GM06990 (cell line): ENCODE data around the gene MS4A4E.
"Not testable (repeated sequence)": the region's sequence is repeated elsewhere in the genome, so short reads cannot be mapped to it uniquely, and the experiment has no call there.

Experiments used
- DNase-seq: peaks from one replicate; pipeline ENCODE4 v3.0.0-alpha.2; 2011; ENCODE audit not compliant: insufficient read length; ENCODE audit errors: extremely low read depth
- H3K27me3 ChIP-seq: replicated peaks from 2 replicates; pipeline ENCODE4 v1.6.0; 2011; ENCODE audit warnings: low read length; ENCODE audit not compliant: control insufficient read depth, insufficient read depth
- H3K36me3 ChIP-seq: 2 replicates; pipeline ENCODE4 v1.5.1; 2011; ENCODE audit warnings: low read length; ENCODE audit not compliant: control insufficient read depth, insufficient read depth
- H3K4me3 ChIP-seq: replicated peaks from 2 replicates; pipeline ENCODE4 v1.5.1; 2011; ENCODE audit warnings: low read depth, mild to moderate bottlenecking, control low read depth, low read length
- CTCF ChIP-seq: IDR thresholded peaks from 2 replicates; pipeline ENCODE4 v1.5.1; 2011; ENCODE audit warnings: low read length, control low read depth, mild to moderate bottlenecking, inconsistent platforms; ENCODE audit not compliant: insufficient read depth, poor library complexity, severe bottlenecking

Gene MS4A4E

GRCh38 chr11:60211206-60211605 is 31.7 kb downstream of the MS4A4E start:
- no peak for DNase-seq
- H3K4me3 ChIP-seq: no peak overlapping the region
- TF ChIP-seq CTCF: no peak
- no peaks in the 10 kb centered on the region for H3K36me3 ChIP-seq
- H3K27me3 ChIP-seq: no peaks in the 10 kb centered on the region

DNA sequence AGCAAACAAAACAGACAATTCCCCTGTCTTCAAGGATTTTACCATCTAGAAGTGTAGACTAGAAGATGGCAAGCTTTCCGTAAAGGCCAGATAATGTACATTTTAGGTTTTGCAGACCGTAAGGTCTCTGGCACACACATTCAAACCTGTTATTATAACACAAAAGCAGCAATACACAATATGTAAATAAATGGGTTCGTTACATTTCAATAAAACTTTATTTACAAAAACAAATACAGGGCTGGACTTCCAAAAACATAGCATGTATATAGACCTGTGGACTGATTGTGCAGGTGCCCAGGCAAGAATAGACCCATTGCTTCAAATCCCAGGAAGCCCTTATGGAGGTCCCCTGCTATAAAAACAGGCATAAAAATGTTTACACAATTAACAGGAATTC is 33.0 kb downstream of the MS4A4E start:
- no peak for DNase-seq
- no peak overlapping the region for H3K4me3 ChIP-seq
- H3K27me3 ChIP-seq: no peaks in the 10 kb centered on the region
- H3K36me3 ChIP-seq: no peaks in the 10 kb centered on the region
- no peak for TF ChIP-seq CTCF

DNA sequence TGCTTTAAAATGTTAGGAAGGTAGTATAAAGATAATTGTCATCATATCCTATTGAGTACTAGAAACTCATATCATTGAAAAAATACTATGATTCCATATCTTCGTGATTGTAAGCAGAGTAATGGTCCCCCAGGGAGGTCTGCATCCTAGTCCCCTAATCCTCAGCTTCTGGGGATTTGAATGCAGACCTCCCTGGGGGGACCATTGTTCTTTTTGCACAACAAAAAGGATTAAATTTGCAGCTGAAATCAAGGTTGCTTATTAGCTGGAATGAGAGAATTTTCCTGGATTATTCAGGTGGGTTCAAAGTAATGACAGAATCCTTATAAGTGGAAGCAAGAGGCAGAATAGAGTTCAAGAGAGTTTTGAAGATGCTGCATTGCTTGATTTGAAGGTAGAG is 34.0 kb downstream of the MS4A4E start:
- Histone ChIP-seq H3K36me3 (no peaks in the 10 kb centered on the region), H3K4me3 (no peak overlapping the region), H3K27me3 (no peaks in the 10 kb centered on the region)
- DNase-seq: no peak
- TF ChIP-seq CTCF: no peak

DNA sequence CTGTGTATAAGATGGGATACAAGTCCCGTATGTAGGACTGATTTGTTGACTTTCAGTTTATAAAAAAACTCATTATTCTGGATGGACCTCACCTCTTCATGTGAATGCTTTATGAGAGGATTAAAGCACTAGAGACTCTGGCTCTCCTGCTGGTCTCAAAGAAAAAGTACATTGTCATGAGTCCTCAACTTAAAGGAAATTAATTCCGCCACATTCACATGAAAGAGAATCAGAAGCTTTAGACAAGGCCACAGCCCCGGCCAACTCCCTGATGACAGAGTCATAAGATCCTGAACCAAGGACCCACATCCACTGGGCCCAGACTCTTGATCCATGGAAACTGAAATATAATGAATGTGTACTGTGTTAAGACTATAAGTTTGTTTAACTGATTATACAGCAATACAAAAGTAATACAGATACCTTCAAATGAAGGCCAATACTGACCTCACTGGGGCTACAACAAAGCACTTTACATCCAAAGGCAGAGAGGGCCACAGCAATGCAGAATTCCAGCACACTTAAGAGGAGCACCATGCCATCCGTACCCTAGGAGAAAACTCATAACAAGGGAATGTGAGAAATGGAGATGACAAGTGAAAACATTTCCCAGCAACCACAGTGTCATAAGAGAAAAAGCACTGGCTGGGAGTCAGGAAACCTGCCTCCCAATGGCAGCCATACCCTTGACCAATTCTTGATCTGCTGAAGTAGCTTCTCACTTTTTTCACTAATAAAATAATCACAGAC is 34.6 kb downstream of the MS4A4E start:
- no peak overlapping the region for H3K4me3 ChIP-seq
- H3K27me3 ChIP-seq: no peaks in the 10 kb centered on the region
- H3K36me3 ChIP-seq: no peaks in the 10 kb centered on the region
- TF ChIP-seq CTCF: no peak
- DNase-seq: no peak

GRCh38 chr11:60206616-60207015 is 36.3 kb downstream of the MS4A4E start:
- TF ChIP-seq CTCF: no peak
- peak; percentile 49 for DNase-seq
- no peak overlapping the region for H3K4me3 ChIP-seq
- H3K36me3 ChIP-seq: no peaks in the 10 kb centered on the region
- no peaks in the 10 kb centered on the region for H3K27me3 ChIP-seq

DNA sequence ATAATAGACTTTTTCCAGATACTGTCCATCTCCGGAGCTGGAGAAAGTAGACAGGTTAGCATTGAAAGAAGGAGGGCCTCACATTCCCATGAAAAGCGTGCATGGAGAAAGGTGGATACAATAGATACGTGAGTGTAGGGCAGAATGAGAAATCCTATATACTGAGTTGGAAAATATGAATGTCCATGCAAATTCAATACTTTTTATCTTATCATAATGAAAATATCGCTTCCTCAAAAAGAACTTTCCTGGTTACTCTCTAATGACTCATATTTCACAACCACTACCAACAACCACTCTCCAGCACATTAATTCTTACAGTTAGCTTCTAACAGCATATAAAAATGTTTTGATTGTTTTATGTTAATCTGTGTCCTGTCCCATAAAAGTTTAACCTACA is 38.0 kb downstream of the MS4A4E start:
- TF ChIP-seq CTCF: no peak
- Histone ChIP-seq H3K27me3 (no peaks in the 10 kb centered on the region), H3K4me3 (no peak overlapping the region), H3K36me3 (no peaks in the 10 kb centered on the region)
- DNase-seq: no peak

DNA sequence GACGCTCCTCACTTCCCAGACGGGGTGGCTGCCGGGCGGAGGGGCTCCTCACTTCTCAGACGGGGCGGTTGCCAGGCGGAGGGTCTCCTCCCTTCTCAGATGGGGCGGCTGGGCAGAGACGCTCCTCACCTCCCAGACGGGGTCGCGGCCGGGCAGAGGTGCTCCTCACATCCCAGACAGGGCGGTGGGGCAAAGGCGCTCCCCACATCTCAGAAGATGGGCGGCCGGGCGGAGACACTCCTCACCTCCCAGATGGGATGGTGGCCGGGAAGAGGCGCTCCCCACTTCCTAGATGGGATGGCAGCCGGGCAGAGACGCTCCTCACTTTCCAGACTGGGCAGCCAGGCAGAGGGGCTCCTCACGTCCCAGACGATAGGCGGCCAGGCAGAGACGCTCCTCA is 41.6 kb downstream of the MS4A4E start:
- not testable (repeated sequence) for DNase-seq, H3K4me3 ChIP-seq, H3K27me3 ChIP-seq, H3K36me3 ChIP-seq
